ENCODE results near the gene PAQR9. TPM values are rescaled to one million over a fixed set of nuclear protein-coding genes. Genes with fewer than 3 reads are reported as not detected.

Gene PAQR9
- total and polyA plus RNA-seq, 9 of the 15 experiments (the other 6 are each of a cell fraction or from before 2014, with no cell fraction given) = 0.04 to 0.58 (median 0.22) TPM

- TF ChIP-seq ZNF239 (CRISPR knock-in tag; IDR thresholded peaks at IDR 0.05) = no peak
- TF ChIP-seq CEBPB (tag; IDR thresholded peaks at IDR 0.05) = peak; percentile 91
- no peak for TF ChIP-seq IRF9 (tag; IDR thresholded peaks at IDR 0.05)
- no peak for TF ChIP-seq NR0B1 (IDR thresholded peaks at IDR 0.05; ENCODE audit: partially characterized antibody)
- TF ChIP-seq ZSCAN32 (CRISPR knock-in tag; IDR thresholded peaks at IDR 0.05) = no peak
- TF ChIP-seq RAD21 (CRISPR knock-in tag; conservative IDR thresholded peaks at IDR 0.05 in 1 of 2, IDR thresholded peaks at IDR 0.05 in 1 of 2) = peak; percentile 74 to 87
- TF ChIP-seq KDM2B (CRISPR knock-in tag; IDR thresholded peaks at IDR 0.05) = no peak
- TF ChIP-seq ELF4 (CRISPR knock-in tag; IDR thresholded peaks at IDR 0.05) = no peak
- no peak for TF ChIP-seq ZNF512 (tag; IDR thresholded peaks at IDR 0.05)
- TF ChIP-seq E2F1 (CRISPR knock-in tag; IDR thresholded peaks at IDR 0.05) = no peak
- TF ChIP-seq TBP (optimal IDR thresholded peaks at IDR 0.05; ENCODE audit: low read depth, low read length) = peak; percentile 30
- TF ChIP-seq TCF15 (CRISPR knock-in tag; IDR thresholded peaks at IDR 0.05) = no peak
- TF ChIP-seq SMARCB1 (IDR thresholded peaks at IDR 0.05; ENCODE audit: insufficient read length, low read depth) = no peak
- no peak for TF ChIP-seq FIP1L1 (IDR thresholded peaks at IDR 0.05; ENCODE audit: low read depth, low read length, poor library complexity, severe bottlenecking)
- TF ChIP-seq ZSCAN29 (IDR thresholded peaks at IDR 0.05) = no peak
- TF ChIP-seq MNT (conservative IDR thresholded peaks at IDR 0.05) = 0 out of 4 replicates have a peak, but pooled peaks of 1 of the 2 experiments have one; percentile 38
- no peak for TF ChIP-seq DLX4 (CRISPR knock-in tag; IDR thresholded peaks at IDR 0.05)
- peak; percentile 81 for TF ChIP-seq SMC3 (conservative IDR thresholded peaks at IDR 0.05; ENCODE audit: insufficient read depth, low read depth, low read length)
- no peak for TF ChIP-seq ZKSCAN3 (CRISPR knock-in tag; IDR thresholded peaks at IDR 0.05)
These were observed 30.5 kb upstream of the PAQR9 start (continued) for GRCh38 chr3:142993958-142994442.

Measured in K562 (cell line).